ENCODE results near the gene NPR3.

DNA sequence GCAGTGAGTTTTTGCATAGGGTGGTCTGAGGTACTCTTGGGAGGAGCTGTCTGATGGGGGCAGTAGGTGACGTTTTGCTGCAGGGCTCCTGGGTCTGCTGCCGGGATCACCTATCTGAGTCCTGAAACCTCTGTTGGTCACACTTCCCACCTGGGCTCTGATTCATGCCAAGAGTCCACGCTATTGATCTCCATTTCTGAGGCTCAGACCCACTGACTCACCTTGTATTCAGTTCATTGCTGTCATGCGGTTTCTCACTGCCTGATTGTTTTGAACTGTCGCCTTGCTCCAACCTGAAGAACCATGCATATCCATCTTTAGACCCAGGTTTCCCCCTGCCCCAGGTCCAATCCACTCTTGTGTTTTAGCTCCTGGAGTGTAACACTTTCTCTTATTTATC, 101.3 kb downstream of the NPR3 start:
- TF ChIP-seq EZH2 (IDR thresholded peaks at IDR 0.05; ENCODE audit: insufficient read depth, poor library complexity, severe bottlenecking), result no peak
- TF ChIP-seq EZH2phosphoT487 (IDR thresholded peaks at IDR 0.05; ENCODE audit: insufficient read depth, low read depth), result no peak

Measured in GM23248 (cell line).